Heart left ventricle (tissue), 16 donors: ENCODE results near the gene FSTL5. TPM values are rescaled to one million over a fixed set of nuclear protein-coding genes. Genes with fewer than 3 reads are reported as not detected.
A peak's percentile ranks its signal among the peaks of the same experiment; 100 is the strongest.

Experiments
- ATAC-seq, 4 donors: fragments of 200-7000 bp; cut with Tn5 transposase; one replicate each; pipeline ENCODE4 v1.9.1; 2020 to 2022; ENCODE audit warnings: moderate library complexity in 4 of 4, mild to moderate bottlenecking in 3 of 4, moderate number of reproducible peaks in 1 of 4
- DNase-seq, 5 donors: peaks; one replicate each; pipeline ENCODE4 v3.0.0-alpha.2; 2020
- H3K27ac ChIP-seq, 12 donors: fragments of 200-600 bp; sonication (generic) in 4 of 12; one replicate each; pipeline versions ENCODE4 v1.5.0 to v1.8.0; 2016 to 2022; ENCODE audit warnings: mild to moderate bottlenecking in 2 of 12
- H3K27me3 ChIP-seq, 9 donors: fragments of 200-600 bp; sonication (generic) in 2 of 9; one replicate each; pipeline versions ENCODE4 v1.5.1 to v1.8.0; 2016 to 2022; ENCODE audit warnings: mild to moderate bottlenecking in 3 of 9
- H3K36me3 ChIP-seq, 9 donors: fragments of 200-600 bp; sonication (generic) in 2 of 9; one replicate each; pipeline versions ENCODE4 v1.5.0 to v1.8.0; 2018 to 2022; ENCODE audit warnings: mild to moderate bottlenecking in 2 of 9
- H3K4me1 ChIP-seq, 12 donors: fragments of 200-600 bp; sonication (generic) in 4 of 12; one replicate each; pipeline versions ENCODE4 v1.5.0 to v1.8.0; 2016 to 2022; ENCODE audit warnings: mild to moderate bottlenecking in 3 of 12
- H3K4me3 ChIP-seq, 12 donors: fragments of 200-600 bp; sonication (generic) in 4 of 12; one replicate each; pipeline versions ENCODE4 v1.5.0 to v1.8.0; 2017 to 2022; ENCODE audit warnings: mild to moderate bottlenecking in 9 of 12, moderate library complexity in 4 of 12
- H3K9me3 ChIP-seq, 12 donors: fragments of 200-600 bp; sonication (generic) in 4 of 12; one replicate each; pipeline versions ENCODE4 v1.5.0 to v1.8.0; 2016 to 2022; ENCODE audit warnings: mild to moderate bottlenecking in 1 of 12
- CTCF ChIP-seq, 12 donors: fragments of 200-600 bp; sonication (generic) in 4 of 12; IDR thresholded peaks; one replicate each; pipeline versions ENCODE4 v1.5.0 to v1.8.0; 2018 to 2022; ENCODE audit warnings: antibody characterized with exemption in 12 of 12, mild to moderate bottlenecking in 5 of 12
- POLR2A ChIP-seq, 2 donors: fragments of 450-650 bp; IDR thresholded peaks; one replicate each; pipeline ENCODE4 v1.6.1; 2017; ENCODE audit warnings: antibody characterized with exemption in 2 of 2, mild to moderate bottlenecking in 2 of 2, moderate library complexity in 2 of 2
- WGBS, 4 donors: extraction: QIAGEN DNeasy Blood & Tissue Kit in 2 of 4; methylation state at CpG; one replicate each; pipeline versions ENCODE4 v1.1.5 to v1.1.7; 2013 to 2018; 5-methylcytosine and 5-hydroxymethylcytosine counted together
- intact Hi-C, 10 donors: fragments of 100-400 bp; cut with DNase I; formaldehyde crosslinking; loops; one replicate each; pipeline versions ENCODE4 v1.11.1 to v1.14.2; 2022
- polyA plus RNA-seq, 2 donors: library from polyadenylated mRNA; stranded (reverse); fragments of 200-250 nt; gene quantifications; one replicate each; pipeline ENCODE4 v1.2.3, GENCODE V29; 2013
- total RNA-seq, 9 donors: library from RNA; depleted of rRNA in 2 of 9; stranded (reverse); fragments of >200 nt in 2 of 9; fragmentation: NEBNext Ultra II Directional in 3 of 9; extraction: Animal tissue kit (Norgen Biotek cat#: 25700) in 3 of 9; gene quantifications; one replicate each; pipeline versions ENCODE4 v1.1.0 to v1.2.4, GENCODE V29; 2016 to 2023
- donor health status: ischemic (EF 13 %, LVEDD 7.1; RV severe dilation, severe dysfunction).
- donor health status: healthy with polysubstance abuse.
- donor health status: DM: no; HTN: yes; CAD: no.
- donor health status: DM: no; HTN: no; CAD: no.
- donor health status: ischemic (EF 25% LVEDD 6.9; RV normal size, moderate dysfunction).
- donor health status: ischemic (EF 25% LVEDD 5.7; RV mildly dilated, moderate dysfunction).
- donor health status: healthy.
- donor health status: DM: yes; HTN: yes; CAD: no.
- donor health status: ischemic (EF 35%, LVEDD 5.7; RV mildly dilated, moderate dysfunction).
- donor health status: nonischemic (EF 11% LVEDD 7.7; RV severe dilation, severe dysfunction).
- donor health status: DM: yes; HTN: yes; CAD: no.
- donor health status: PGD.
- donor health status: ischemic (EF 29% LVEDD 5.4; RV normal size, mild dysfunction).
- donor health status: nonischemic (EF 23%, LVEDD 6.1; RV moderate dilation, normal function).

FSTL5 gene
- total and polyA plus RNA-seq, 11 donors, result not detected

- no peak for ATAC-seq
- Histone ChIP-seq H3K4me3 (no peak overlapping the region), H3K9me3 (peaks cover 0 to 3% (median 0%) of the 10 kb centered on the region in 12 donors), H3K4me1 (no peaks in the 10 kb centered on the region), H3K27ac (no peak overlapping the region), H3K36me3 (no peaks in the 10 kb centered on the region), H3K27me3 (no peaks in the 10 kb centered on the region)
- no peak for TF ChIP-seq CTCF (IDR thresholded peaks at IDR 0.05)
- no peak for TF ChIP-seq POLR2A (IDR thresholded peaks at IDR 0.05)
- intact Hi-C loops, result no loop called here
- no peak for DNase-seq
- WGBS, 4 donors, result 33 to 57% (median 49%) methylated on average over 1 of the region's 1 CpG
These were observed 466.9 kb downstream of the FSTL5 start for GRCh38 chr4:161696944-161697343.

DNA sequence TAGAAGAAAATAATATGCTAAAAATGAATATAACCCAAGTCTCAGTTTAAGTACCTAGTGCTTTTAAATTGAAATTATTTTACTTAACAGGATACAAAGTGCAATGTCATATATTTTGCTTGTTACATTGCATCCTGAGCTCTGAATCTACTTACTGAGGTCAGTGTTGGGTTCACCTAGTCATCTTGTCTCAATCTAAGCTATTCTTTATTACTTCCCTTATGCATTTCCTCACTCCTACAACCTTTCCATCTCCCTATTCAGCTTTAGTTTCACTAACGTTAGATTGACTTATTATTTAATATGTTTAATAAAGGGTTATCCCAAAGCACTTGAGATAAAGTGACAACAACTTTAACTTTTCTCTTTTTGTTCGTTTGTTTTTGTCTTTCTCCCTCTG lies 483.7 kb downstream of the FSTL5 start:
- ATAC-seq (no peak), DNase-seq (no peak)
- no peak for TF ChIP-seq POLR2A (IDR thresholded peaks at IDR 0.05)
- no peak for TF ChIP-seq CTCF (IDR thresholded peaks at IDR 0.05)
- Histone ChIP-seq H3K4me1 (no peaks in the 10 kb centered on the region), H3K27ac (no peak overlapping the region), H3K27me3 (no peaks in the 10 kb centered on the region), H3K4me3 (no peak overlapping the region), H3K9me3 (no peaks in the 10 kb centered on the region), H3K36me3 (no peaks in the 10 kb centered on the region)
- intact Hi-C loops, result no loop called here
- WGBS, 4 donors, result 39 to 52% (median 41%) methylated on average over 2 of the region's 2 CpGs

- Histone ChIP-seq H3K36me3 (no peaks in the 10 kb centered on the region), H3K4me3 (no peak overlapping the region), H3K27me3 (no peaks in the 10 kb centered on the region), H3K4me1 (no peaks in the 10 kb centered on the region), H3K27ac (no peak overlapping the region), H3K9me3 (no peaks in the 10 kb centered on the region)
- ATAC-seq, result no peak
- intact Hi-C loops, result no loop called here
- WGBS, 4 donors, result 81 to 90% (median 85%) methylated on average over 7 of the region's 7 CpGs
- TF ChIP-seq CTCF (IDR thresholded peaks at IDR 0.05), result no peak
- no peak for TF ChIP-seq POLR2A (IDR thresholded peaks at IDR 0.05)
- DNase-seq, result no peak
These were observed 499.1 kb downstream of the FSTL5 start for GRCh38 chr4:161664740-161665139.

GRCh38 chr4:161663844-161664243 lies 500.0 kb downstream of the FSTL5 start:
- Histone ChIP-seq H3K36me3 (no peaks in the 10 kb centered on the region), H3K27ac (no peak overlapping the region), H3K9me3 (no peaks in the 10 kb centered on the region), H3K4me3 (no peak overlapping the region), H3K4me1 (no peaks in the 10 kb centered on the region), H3K27me3 (no peaks in the 10 kb centered on the region)
- ATAC-seq (no peak), DNase-seq (peak in 1 of 5 donors; percentile 25)
- WGBS, 4 donors, result 79 to 91% (median 84%) methylated on average over 6 of the region's 6 CpGs
- intact Hi-C loops, result no loop called here
- TF ChIP-seq POLR2A (IDR thresholded peaks at IDR 0.05) (no peak), CTCF (IDR thresholded peaks at IDR 0.05) (no peak)
